HEK293 (cell line): ENCODE measurements around the gene RASAL2.

ENCODE experiments used
- BCL11A ChIP-seq: fragments of 450-650 bp; formaldehyde crosslinking; IDR thresholded peaks from 2 replicates; pipeline ENCODE4 v1.5.1; 2016; ENCODE audit warnings: low read depth, missing biosample characterization, missing genetic modification characterization
- KLF7 ChIP-seq: fragments of 450-650 bp; formaldehyde crosslinking; IDR thresholded peaks from 2 replicates; pipeline ENCODE4 v1.5.1; 2016; ENCODE audit warnings: missing biosample characterization, missing genetic modification characterization, borderline replicate concordance
- SCRT2 ChIP-seq: fragments of 450-650 bp; formaldehyde crosslinking; IDR thresholded peaks from 2 replicates; pipeline ENCODE4 v1.5.1; 2016; ENCODE audit warnings: missing biosample characterization, missing genetic modification characterization
- TCF7L2 ChIP-seq: IDR thresholded peaks from 2 replicates; pipeline ENCODE4 v1.6.1; 2011; ENCODE audit warnings: low read depth, mild to moderate bottlenecking, inconsistent platforms, low read length, moderate library complexity, borderline replicate concordance
- ZBTB7A ChIP-seq: fragments of 450-650 bp; formaldehyde crosslinking; IDR thresholded peaks from 2 replicates; pipeline ENCODE4 v1.5.1; 2016; ENCODE audit warnings: low read depth, missing biosample characterization, missing genetic modification characterization
- ZBTB8A ChIP-seq: fragments of 450-650 bp; formaldehyde crosslinking; IDR thresholded peaks from 2 replicates; pipeline ENCODE4 v1.5.1; 2016; ENCODE audit warnings: missing biosample characterization, missing genetic modification characterization
- ZNF133 ChIP-seq: fragments of 450-650 bp; formaldehyde crosslinking; IDR thresholded peaks from 2 replicates; pipeline ENCODE4 v1.5.1; 2016; ENCODE audit warnings: missing biosample characterization, missing genetic modification characterization
- ZNF157 ChIP-seq: fragments of 450-650 bp; formaldehyde crosslinking; IDR thresholded peaks from 2 replicates; pipeline ENCODE4 v1.5.1; 2016; ENCODE audit warnings: missing biosample characterization, missing genetic modification characterization
- ZNF174 ChIP-seq: fragments of 450-650 bp; formaldehyde crosslinking; IDR thresholded peaks from 2 replicates; pipeline ENCODE4 v1.5.0; 2017; ENCODE audit warnings: missing biosample characterization, mild to moderate bottlenecking, missing genetic modification characterization
- ZNF175 ChIP-seq: fragments of 450-650 bp; formaldehyde crosslinking; IDR thresholded peaks from 2 replicates; pipeline ENCODE4 v1.5.1; 2016; ENCODE audit warnings: missing biosample characterization, missing genetic modification characterization
- ZNF548 ChIP-seq: fragments of 450-650 bp; formaldehyde crosslinking; IDR thresholded peaks from 2 replicates; pipeline ENCODE4 v1.5.1; 2016; ENCODE audit warnings: missing biosample characterization, missing genetic modification characterization
- ZNF624 ChIP-seq: fragments of 450-650 bp; formaldehyde crosslinking; IDR thresholded peaks from 2 replicates; pipeline ENCODE4 v1.5.1; 2017; ENCODE audit warnings: missing biosample characterization, missing genetic modification characterization
- ZNF654 ChIP-seq: fragments of 450-650 bp; formaldehyde crosslinking; IDR thresholded peaks from 2 replicates; pipeline ENCODE4 v1.5.1; 2016; ENCODE audit warnings: low read depth, missing biosample characterization, missing genetic modification characterization
- ZNF701 ChIP-seq: fragments of 450-650 bp; formaldehyde crosslinking; IDR thresholded peaks from 2 replicates; pipeline ENCODE4 v1.5.1; 2016; ENCODE audit warnings: missing biosample characterization, missing genetic modification characterization
- TF ChIP-seq, protein P1 (sequence below): fragments of 450-650 bp; formaldehyde crosslinking; IDR thresholded peaks from 2 replicates; pipeline ENCODE4 v1.5.1; 2016; ENCODE audit warnings: missing biosample characterization, missing genetic modification characterization
- TF ChIP-seq, protein P2 (sequence below): fragments of 450-650 bp; formaldehyde crosslinking; IDR thresholded peaks from 2 replicates; pipeline ENCODE4 v1.5.1; 2016; ENCODE audit warnings: missing biosample characterization, missing genetic modification characterization
- TF ChIP-seq, protein P3 (sequence below): fragments of 450-650 bp; formaldehyde crosslinking; IDR thresholded peaks from 2 replicates; pipeline ENCODE4 v1.5.1; 2017; ENCODE audit warnings: missing biosample characterization, missing genetic modification characterization
- TF ChIP-seq, protein P4 (sequence below): fragments of 450-650 bp; formaldehyde crosslinking; conservative IDR thresholded peaks from 2 replicates; pipeline ENCODE4 v1.5.1; 2016; ENCODE audit warnings: low read depth, missing biosample characterization, missing genetic modification characterization
- TF ChIP-seq, protein P5 (sequence below): fragments of 450-650 bp; formaldehyde crosslinking; IDR thresholded peaks from 2 replicates; pipeline ENCODE4 v1.5.1; 2017; ENCODE audit warnings: missing biosample characterization, missing genetic modification characterization
- TF ChIP-seq, protein P6 (sequence below): fragments of 450-650 bp; formaldehyde crosslinking; IDR thresholded peaks from 2 replicates; pipeline ENCODE4 v1.5.1; 2017; ENCODE audit warnings: missing biosample characterization, missing genetic modification characterization
- TF ChIP-seq, protein P7 (sequence below): fragments of 450-650 bp; formaldehyde crosslinking; IDR thresholded peaks from 2 replicates; pipeline ENCODE4 v1.5.1; 2016; ENCODE audit warnings: missing biosample characterization, missing genetic modification characterization
- TF ChIP-seq, protein P8 (sequence below): fragments of 450-650 bp; formaldehyde crosslinking; IDR thresholded peaks from 2 replicates; pipeline ENCODE4 v1.5.1; 2017; ENCODE audit warnings: missing biosample characterization, mild to moderate bottlenecking, missing genetic modification characterization, moderate library complexity
- TF ChIP-seq, protein P9 (sequence below): sonication (generic); formaldehyde crosslinking; IDR thresholded peaks from 2 replicates; pipeline ENCODE4 v1.8.1; 2022; ENCODE audit warnings: mild to moderate bottlenecking, moderate library complexity, missing genetic modification reagents

The RASAL2 gene

DNA sequence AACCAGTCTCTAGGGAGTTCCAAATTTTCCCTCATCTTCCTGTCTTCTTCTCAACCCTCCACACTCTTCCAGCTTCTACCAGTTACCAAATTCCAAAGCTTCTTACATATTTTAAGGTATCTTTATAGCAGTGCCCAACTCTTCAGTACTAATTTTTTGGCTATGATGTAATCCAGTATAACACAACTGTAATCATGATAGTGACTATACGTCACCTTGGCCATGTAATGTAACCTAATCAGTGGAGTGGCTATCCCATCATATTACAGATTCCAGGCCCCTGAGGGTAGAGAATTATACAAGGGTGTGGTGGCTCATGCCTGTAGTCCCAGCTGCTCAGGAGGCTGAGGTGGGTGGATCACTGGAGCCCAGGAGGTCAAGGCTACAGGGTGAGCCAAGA, 259.6 kb downstream of the RASAL2 start (continued):
- TF ChIP-seq SCRT2 (tag by site-specific recombination) (no peak), ZNF701 (tag by site-specific recombination) (no peak), ZNF174 (tag by site-specific recombination) (no peak), TCF7L2 (no peak), ZNF133 (tag by site-specific recombination) (no peak), ZNF654 (tag by site-specific recombination) (no peak), ZBTB7A (no peak), KLF7 (tag by site-specific recombination) (0 out of 2 replicates have a peak, but pooled peaks have one; percentile 22), ZBTB8A (tag by site-specific recombination) (no peak), ZNF548 (no peak), ZNF175 (tag by site-specific recombination) (no peak), ZNF624 (tag by site-specific recombination) (no peak), BCL11A (peak; percentile 60; the same call in 1 of the 2 replicates), ZNF157 (no peak)
- TF ChIP-seq, protein P1, sequence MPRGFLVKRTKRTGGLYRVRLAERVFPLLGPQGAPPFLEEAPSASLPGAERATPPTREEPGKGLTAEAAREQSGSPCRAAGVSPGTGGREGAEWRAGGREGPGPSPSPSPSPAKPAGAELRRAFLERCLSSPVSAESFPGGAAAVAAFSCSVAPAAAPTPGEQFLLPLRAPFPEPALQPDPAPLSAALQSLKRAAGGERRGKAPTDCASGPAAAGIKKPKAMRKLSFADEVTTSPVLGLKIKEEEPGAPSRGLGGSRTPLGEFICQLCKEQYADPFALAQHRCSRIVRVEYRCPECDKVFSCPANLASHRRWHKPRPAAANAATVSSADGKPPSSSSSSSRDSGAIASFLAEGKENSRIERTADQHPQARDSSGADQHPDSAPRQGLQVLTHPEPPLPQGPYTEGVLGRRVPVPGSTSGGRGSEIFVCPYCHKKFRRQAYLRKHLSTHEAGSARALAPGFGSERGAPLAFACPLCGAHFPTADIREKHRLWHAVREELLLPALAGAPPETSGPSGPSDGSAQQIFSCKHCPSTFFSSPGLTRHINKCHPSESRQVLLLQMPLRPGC (tag by site-specific recombination), result no peak
- TF ChIP-seq, protein P2, sequence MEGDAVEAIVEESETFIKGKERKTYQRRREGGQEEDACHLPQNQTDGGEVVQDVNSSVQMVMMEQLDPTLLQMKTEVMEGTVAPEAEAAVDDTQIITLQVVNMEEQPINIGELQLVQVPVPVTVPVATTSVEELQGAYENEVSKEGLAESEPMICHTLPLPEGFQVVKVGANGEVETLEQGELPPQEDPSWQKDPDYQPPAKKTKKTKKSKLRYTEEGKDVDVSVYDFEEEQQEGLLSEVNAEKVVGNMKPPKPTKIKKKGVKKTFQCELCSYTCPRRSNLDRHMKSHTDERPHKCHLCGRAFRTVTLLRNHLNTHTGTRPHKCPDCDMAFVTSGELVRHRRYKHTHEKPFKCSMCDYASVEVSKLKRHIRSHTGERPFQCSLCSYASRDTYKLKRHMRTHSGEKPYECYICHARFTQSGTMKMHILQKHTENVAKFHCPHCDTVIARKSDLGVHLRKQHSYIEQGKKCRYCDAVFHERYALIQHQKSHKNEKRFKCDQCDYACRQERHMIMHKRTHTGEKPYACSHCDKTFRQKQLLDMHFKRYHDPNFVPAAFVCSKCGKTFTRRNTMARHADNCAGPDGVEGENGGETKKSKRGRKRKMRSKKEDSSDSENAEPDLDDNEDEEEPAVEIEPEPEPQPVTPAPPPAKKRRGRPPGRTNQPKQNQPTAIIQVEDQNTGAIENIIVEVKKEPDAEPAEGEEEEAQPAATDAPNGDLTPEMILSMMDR (tag by site-specific recombination), result no peak
- TF ChIP-seq, protein P3, sequence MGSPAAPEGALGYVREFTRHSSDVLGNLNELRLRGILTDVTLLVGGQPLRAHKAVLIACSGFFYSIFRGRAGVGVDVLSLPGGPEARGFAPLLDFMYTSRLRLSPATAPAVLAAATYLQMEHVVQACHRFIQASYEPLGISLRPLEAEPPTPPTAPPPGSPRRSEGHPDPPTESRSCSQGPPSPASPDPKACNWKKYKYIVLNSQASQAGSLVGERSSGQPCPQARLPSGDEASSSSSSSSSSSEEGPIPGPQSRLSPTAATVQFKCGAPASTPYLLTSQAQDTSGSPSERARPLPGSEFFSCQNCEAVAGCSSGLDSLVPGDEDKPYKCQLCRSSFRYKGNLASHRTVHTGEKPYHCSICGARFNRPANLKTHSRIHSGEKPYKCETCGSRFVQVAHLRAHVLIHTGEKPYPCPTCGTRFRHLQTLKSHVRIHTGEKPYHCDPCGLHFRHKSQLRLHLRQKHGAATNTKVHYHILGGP, result no peak
- TF ChIP-seq, protein P4, sequence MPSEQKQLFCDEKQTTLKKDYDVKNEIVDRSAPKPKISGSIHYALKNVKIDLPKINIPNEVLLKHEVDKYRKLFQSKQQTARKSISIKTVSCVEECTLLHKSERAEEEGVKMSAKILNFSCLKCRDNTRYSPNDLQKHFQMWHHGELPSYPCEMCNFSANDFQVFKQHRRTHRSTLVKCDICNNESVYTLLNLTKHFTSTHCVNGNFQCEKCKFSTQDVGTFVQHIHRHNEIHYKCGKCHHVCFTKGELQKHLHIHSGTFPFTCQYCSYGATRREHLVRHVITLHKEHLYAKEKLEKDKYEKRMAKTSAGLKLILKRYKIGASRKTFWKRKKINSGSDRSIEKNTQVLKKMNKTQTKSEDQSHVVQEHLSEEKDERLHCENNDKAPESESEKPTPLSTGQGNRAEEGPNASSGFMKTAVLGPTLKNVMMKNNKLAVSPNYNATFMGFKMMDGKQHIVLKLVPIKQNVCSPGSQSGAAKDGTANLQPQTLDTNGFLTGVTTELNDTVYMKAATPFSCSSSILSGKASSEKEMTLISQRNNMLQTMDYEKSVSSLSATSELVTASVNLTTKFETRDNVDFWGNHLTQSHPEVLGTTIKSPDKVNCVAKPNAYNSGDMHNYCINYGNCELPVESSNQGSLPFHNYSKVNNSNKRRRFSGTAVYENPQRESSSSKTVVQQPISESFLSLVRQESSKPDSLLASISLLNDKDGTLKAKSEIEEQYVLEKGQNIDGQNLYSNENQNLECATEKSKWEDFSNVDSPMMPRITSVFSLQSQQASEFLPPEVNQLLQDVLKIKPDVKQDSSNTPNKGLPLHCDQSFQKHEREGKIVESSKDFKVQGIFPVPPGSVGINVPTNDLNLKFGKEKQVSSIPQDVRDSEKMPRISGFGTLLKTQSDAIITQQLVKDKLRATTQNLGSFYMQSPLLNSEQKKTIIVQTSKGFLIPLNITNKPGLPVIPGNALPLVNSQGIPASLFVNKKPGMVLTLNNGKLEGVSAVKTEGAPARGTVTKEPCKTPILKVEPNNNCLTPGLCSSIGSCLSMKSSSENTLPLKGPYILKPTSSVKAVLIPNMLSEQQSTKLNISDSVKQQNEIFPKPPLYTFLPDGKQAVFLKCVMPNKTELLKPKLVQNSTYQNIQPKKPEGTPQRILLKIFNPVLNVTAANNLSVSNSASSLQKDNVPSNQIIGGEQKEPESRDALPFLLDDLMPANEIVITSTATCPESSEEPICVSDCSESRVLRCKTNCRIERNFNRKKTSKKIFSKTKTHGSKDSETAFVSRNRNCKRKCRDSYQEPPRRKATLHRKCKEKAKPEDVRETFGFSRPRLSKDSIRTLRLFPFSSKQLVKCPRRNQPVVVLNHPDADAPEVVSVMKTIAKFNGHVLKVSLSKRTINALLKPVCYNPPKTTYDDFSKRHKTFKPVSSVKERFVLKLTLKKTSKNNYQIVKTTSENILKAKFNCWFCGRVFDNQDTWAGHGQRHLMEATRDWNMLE, result no peak
- TF ChIP-seq, protein P5, sequence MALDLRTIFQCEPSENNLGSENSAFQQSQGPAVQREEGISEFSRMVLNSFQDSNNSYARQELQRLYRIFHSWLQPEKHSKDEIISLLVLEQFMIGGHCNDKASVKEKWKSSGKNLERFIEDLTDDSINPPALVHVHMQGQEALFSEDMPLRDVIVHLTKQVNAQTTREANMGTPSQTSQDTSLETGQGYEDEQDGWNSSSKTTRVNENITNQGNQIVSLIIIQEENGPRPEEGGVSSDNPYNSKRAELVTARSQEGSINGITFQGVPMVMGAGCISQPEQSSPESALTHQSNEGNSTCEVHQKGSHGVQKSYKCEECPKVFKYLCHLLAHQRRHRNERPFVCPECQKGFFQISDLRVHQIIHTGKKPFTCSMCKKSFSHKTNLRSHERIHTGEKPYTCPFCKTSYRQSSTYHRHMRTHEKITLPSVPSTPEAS (tag by site-specific recombination), result no peak
- TF ChIP-seq, protein P6, sequence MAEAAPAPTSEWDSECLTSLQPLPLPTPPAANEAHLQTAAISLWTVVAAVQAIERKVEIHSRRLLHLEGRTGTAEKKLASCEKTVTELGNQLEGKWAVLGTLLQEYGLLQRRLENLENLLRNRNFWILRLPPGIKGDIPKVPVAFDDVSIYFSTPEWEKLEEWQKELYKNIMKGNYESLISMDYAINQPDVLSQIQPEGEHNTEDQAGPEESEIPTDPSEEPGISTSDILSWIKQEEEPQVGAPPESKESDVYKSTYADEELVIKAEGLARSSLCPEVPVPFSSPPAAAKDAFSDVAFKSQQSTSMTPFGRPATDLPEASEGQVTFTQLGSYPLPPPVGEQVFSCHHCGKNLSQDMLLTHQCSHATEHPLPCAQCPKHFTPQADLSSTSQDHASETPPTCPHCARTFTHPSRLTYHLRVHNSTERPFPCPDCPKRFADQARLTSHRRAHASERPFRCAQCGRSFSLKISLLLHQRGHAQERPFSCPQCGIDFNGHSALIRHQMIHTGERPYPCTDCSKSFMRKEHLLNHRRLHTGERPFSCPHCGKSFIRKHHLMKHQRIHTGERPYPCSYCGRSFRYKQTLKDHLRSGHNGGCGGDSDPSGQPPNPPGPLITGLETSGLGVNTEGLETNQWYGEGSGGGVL (tag by site-specific recombination), result no peak
- TF ChIP-seq, protein P7, sequence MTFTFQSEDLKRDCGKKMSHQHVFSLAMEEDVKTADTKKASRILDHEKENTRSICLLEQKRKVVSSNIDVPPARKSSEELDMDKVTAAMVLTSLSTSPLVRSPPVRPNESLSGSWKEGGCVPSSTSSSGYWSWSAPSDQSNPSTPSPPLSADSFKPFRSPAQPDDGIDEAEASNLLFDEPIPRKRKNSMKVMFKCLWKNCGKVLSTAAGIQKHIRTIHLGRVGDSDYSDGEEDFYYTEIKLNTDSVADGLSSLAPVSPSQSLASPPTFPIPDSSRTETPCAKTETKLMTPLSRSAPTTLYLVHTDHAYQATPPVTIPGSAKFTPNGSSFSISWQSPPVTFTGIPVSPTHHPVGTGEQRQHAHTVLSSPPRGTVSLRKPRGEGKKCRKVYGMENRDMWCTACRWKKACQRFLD, result no peak
- TF ChIP-seq, protein P8, sequence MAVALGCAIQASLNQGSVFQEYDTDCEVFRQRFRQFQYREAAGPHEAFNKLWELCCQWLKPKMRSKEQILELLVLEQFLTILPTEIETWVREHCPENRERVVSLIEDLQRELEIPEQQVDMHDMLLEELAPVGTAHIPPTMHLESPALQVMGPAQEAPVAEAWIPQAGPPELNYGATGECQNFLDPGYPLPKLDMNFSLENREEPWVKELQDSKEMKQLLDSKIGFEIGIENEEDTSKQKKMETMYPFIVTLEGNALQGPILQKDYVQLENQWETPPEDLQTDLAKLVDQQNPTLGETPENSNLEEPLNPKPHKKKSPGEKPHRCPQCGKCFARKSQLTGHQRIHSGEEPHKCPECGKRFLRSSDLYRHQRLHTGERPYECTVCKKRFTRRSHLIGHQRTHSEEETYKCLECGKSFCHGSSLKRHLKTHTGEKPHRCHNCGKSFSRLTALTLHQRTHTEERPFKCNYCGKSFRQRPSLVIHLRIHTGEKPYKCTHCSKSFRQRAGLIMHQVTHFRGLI (tag by site-specific recombination), result no peak
- TF ChIP-seq, protein P9, sequence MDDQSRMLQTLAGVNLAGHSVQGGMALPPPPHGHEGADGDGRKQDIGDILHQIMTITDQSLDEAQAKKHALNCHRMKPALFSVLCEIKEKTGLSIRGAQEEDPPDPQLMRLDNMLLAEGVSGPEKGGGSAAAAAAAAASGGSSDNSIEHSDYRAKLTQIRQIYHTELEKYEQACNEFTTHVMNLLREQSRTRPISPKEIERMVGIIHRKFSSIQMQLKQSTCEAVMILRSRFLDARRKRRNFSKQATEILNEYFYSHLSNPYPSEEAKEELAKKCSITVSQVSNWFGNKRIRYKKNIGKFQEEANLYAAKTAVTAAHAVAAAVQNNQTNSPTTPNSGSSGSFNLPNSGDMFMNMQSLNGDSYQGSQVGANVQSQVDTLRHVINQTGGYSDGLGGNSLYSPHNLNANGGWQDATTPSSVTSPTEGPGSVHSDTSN (CRISPR knock-in tag), result no peak
